Neural cell (in vitro differentiated cells): ENCODE measurements around the gene NUP50. TPM values are rescaled to one million over a fixed set of nuclear protein-coding genes. Genes with fewer than 3 reads are reported as not detected.

ENCODE experiments used
- H2AFZ ChIP-seq: fragments of 200-600, 300-800 bp; sonication (generic), shearing (Covaris generic); 2 replicates; pipeline ENCODE4 v1.6.0; 2014; ENCODE audit warnings: low read depth, mild to moderate bottlenecking, antibody characterized with exemption, low read length, moderate library complexity
- H3F3A ChIP-seq: fragments of 200-600 bp; shearing (Covaris generic); 2 replicates; pipeline ENCODE4 v1.6.1; 2016; ENCODE audit warnings: mild to moderate bottlenecking, moderate library complexity, mixed read lengths, antibody characterized with exemption, low read length; ENCODE audit not compliant: insufficient read depth, poor library complexity, severe bottlenecking
- H3K27ac ChIP-seq: fragments of 200-600, 300-800 bp; sonication (generic), shearing (Covaris generic); 2 replicates; pipeline ENCODE4 v1.5.1; 2014; ENCODE audit warnings: mild to moderate bottlenecking, low read length, moderate library complexity
- H3K27me3 ChIP-seq: fragments of 300-800, 200-600 bp; sonication (generic), shearing (Covaris generic); 2 replicates; pipeline ENCODE4 v1.6.0; 2014; ENCODE audit warnings: mild to moderate bottlenecking, low read depth, low read length, moderate library complexity; ENCODE audit not compliant: insufficient read depth
- H3K36me3 ChIP-seq: fragments of 300-800, 200-600 bp; sonication (generic), shearing (Covaris generic); 2 replicates; pipeline ENCODE4 v1.5.1; 2014; ENCODE audit warnings: mild to moderate bottlenecking, antibody characterized with exemption, low read length, moderate library complexity; ENCODE audit not compliant: insufficient read depth
- H3K4me2 ChIP-seq: fragments of 300-800, 200-600 bp; sonication (generic), shearing (Covaris generic); 2 replicates; pipeline ENCODE4 v1.6.0; 2014; ENCODE audit warnings: mild to moderate bottlenecking, low read length
- H3K4me3 ChIP-seq: fragments of 300-800, 200-600 bp; sonication (generic), shearing (Covaris generic); 2 replicates; pipeline ENCODE4 v1.5.1; 2014; ENCODE audit warnings: mild to moderate bottlenecking, low read length, moderate library complexity
- H3K79me2 ChIP-seq: fragments of 200-600 bp; shearing (Covaris generic); replicated peaks from 2 replicates; pipeline ENCODE4 v1.6.0; 2014; ENCODE audit warnings: mild to moderate bottlenecking, low read length, moderate library complexity; ENCODE audit not compliant: insufficient read depth
- H3K9ac ChIP-seq: fragments of 300-800, 200-600 bp; sonication (generic), shearing (Covaris generic); 2 replicates; pipeline ENCODE4 v1.6.1; 2016; ENCODE audit warnings: mild to moderate bottlenecking, low read length, mixed read lengths
- H3K9me2 ChIP-seq: fragments of 200-600 bp; shearing (Covaris generic); 2 replicates; pipeline ENCODE4 v1.6.1; 2016; ENCODE audit warnings: mild to moderate bottlenecking, low read length, mixed read lengths; ENCODE audit not compliant: insufficient read depth
- H3K9me3 ChIP-seq: fragments of 200-600, 300-800 bp; sonication (generic), shearing (Covaris generic); 2 replicates; pipeline ENCODE4 v1.6.1; 2016; ENCODE audit warnings: mild to moderate bottlenecking, mixed run types, low read length, moderate library complexity, mixed read lengths
- H4K20me1 ChIP-seq: fragments of 200-600 bp; shearing (Covaris generic); 2 replicates; pipeline ENCODE4 v1.6.1; 2016; ENCODE audit warnings: mild to moderate bottlenecking, mixed run types; ENCODE audit not compliant: insufficient read depth
- EP300 ChIP-seq: fragments of 450-650 bp; conservative IDR thresholded peaks from 2 replicates; pipeline ENCODE4 v1.6.1; 2014; ENCODE audit warnings: antibody characterized with exemption, mild to moderate bottlenecking, moderate library complexity; ENCODE audit not compliant: poor library complexity, severe bottlenecking
- EZH2 ChIP-seq: fragments of 200-600, 300-800 bp; shearing (Covaris generic), sonication (generic); IDR thresholded peaks from 2 replicates; pipeline ENCODE4 v1.6.1; 2014; ENCODE audit warnings: antibody characterized with exemption, low read length, borderline replicate concordance, mild to moderate bottlenecking; ENCODE audit not compliant: insufficient read depth, poor library complexity, severe bottlenecking
- MXI1 ChIP-seq: fragments of 450-650 bp; conservative IDR thresholded peaks from 2 replicates; pipeline ENCODE4 v1.6.1; 2014; ENCODE audit warnings: antibody characterized with exemption, mild to moderate bottlenecking; ENCODE audit not compliant: poor library complexity, severe bottlenecking
- POLR2AphosphoS5 ChIP-seq: IDR thresholded peaks from 2 replicates; pipeline ENCODE4 v1.6.1; 2012
- RAD21 ChIP-seq: fragments of 450-650 bp; conservative IDR thresholded peaks from 2 replicates; pipeline ENCODE4 v1.6.1; 2014; ENCODE audit warnings: antibody characterized with exemption, mild to moderate bottlenecking, moderate library complexity
- REST ChIP-seq: IDR thresholded peaks from 2 replicates; pipeline ENCODE4 v1.6.1; 2012; ENCODE audit warnings: borderline replicate concordance
- SMC3 ChIP-seq: fragments of 450-650 bp; conservative IDR thresholded peaks from 2 replicates; pipeline ENCODE4 v1.6.1; 2014; ENCODE audit warnings: antibody characterized with exemption, mild to moderate bottlenecking, moderate library complexity; ENCODE audit not compliant: poor library complexity
- TAF1 ChIP-seq: IDR thresholded peaks from 2 replicates; pipeline ENCODE4 v1.6.1; 2012; ENCODE audit warnings: low read depth
- polyA plus RNA-seq: library from polyadenylated mRNA; depleted of rRNA; stranded (reverse); fragments of >200 nt; gene quantifications from 2 replicates; pipeline ENCODE4 v1.2.3, GENCODE V29; 2014
- TF ChIP-seq, protein P1 (sequence below): fragments of 450-650 bp; IDR thresholded peaks from 2 replicates; pipeline ENCODE4 v1.5.1; 2014; ENCODE audit warnings: antibody characterized with exemption, mild to moderate bottlenecking, moderate library complexity; ENCODE audit not compliant: poor library complexity, severe bottlenecking

Gene NUP50
- polyA plus RNA-seq, 1 donor from 2014 or later: 38.7 TPM

DNA sequence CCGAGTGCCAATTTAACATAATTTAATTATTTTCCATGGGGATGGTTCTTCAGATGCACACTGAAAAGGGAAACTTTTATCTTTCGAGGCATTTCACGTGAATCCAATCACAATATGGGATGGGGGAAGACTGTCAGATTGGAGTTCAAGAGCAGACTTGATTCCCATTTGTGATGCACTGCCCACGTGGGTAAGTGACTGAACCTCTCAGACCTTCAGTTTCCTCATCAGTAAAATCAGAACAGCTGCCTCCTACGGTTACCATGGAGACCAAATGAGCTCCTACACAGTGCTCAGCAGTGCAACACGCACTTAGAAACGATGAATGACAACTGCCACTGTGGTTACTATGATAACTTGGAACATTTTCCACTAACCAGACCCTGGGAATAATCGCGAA is 55.3 kb downstream of the NUP50 start:
- peaks cover 47% of the 10 kb centered on the region for H3K79me2 ChIP-seq
- peaks cover 10% of the 10 kb centered on the region for H4K20me1 ChIP-seq

GRCh38 chr22:45221201-45221600 is 57.5 kb downstream of the NUP50 start:
- Histone ChIP-seq H3K27ac (no peak overlapping the region), H3K9me3 (no peaks in the 10 kb centered on the region), H3K9me2 (peaks cover 3% of the 10 kb centered on the region), H3K4me3 (no peak overlapping the region), H3F3A (no peaks in the 10 kb centered on the region), H4K20me1 (peaks cover 10% of the 10 kb centered on the region), H2AFZ (no peak overlapping the region), H3K36me3 (no peaks in the 10 kb centered on the region), H3K27me3 (no peaks in the 10 kb centered on the region), H3K4me2 (no peak overlapping the region), H3K79me2 (peaks cover 45% of the 10 kb centered on the region), H3K9ac (no peak overlapping the region)
- no peak for TF ChIP-seq MXI1

More for the DNA sequence above, 55.3 kb downstream of the NUP50 start:
- H2AFZ ChIP-seq: no peak overlapping the region
- H3K36me3 ChIP-seq: no peaks in the 10 kb centered on the region
- H3K9me3 ChIP-seq: no peaks in the 10 kb centered on the region
- TF ChIP-seq MXI1 (no peak), POLR2AphosphoS5 (no peak), EP300 (no peak), TAF1 (no peak), EZH2 (no peak), RAD21 (no peak), SMC3 (no peak), REST (no peak)
- TF ChIP-seq, protein P1, sequence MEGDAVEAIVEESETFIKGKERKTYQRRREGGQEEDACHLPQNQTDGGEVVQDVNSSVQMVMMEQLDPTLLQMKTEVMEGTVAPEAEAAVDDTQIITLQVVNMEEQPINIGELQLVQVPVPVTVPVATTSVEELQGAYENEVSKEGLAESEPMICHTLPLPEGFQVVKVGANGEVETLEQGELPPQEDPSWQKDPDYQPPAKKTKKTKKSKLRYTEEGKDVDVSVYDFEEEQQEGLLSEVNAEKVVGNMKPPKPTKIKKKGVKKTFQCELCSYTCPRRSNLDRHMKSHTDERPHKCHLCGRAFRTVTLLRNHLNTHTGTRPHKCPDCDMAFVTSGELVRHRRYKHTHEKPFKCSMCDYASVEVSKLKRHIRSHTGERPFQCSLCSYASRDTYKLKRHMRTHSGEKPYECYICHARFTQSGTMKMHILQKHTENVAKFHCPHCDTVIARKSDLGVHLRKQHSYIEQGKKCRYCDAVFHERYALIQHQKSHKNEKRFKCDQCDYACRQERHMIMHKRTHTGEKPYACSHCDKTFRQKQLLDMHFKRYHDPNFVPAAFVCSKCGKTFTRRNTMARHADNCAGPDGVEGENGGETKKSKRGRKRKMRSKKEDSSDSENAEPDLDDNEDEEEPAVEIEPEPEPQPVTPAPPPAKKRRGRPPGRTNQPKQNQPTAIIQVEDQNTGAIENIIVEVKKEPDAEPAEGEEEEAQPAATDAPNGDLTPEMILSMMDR: no peak
- H3K27ac ChIP-seq: peak overlapping the region; percentile 0
- no peaks in the 10 kb centered on the region for H3F3A ChIP-seq
- H3K9me2 ChIP-seq: peaks cover 3% of the 10 kb centered on the region
- H3K4me2 ChIP-seq: no peak overlapping the region
- no peak overlapping the region for H3K4me3 ChIP-seq
- no peak overlapping the region for H3K9ac ChIP-seq
- H3K27me3 ChIP-seq: no peaks in the 10 kb centered on the region
